Mucosa of rectum (tissue), 2 donors: Measurements from ENCODE around the gene ZNF407.

Experiments used
- H3K27ac ChIP-seq, 2 donors: one replicate each; pipeline ENCODE4 v1.7.0; 2013; ENCODE audit warnings: inconsistent platforms in 2 of 2, low read depth in 2 of 2, low read length in 2 of 2
- H3K27me3 ChIP-seq, 2 donors: one replicate each; pipeline ENCODE4 v1.7.0; 2013; ENCODE audit warnings: low read length in 2 of 2; ENCODE audit not compliant: control insufficient read depth in 2 of 2, insufficient read depth in 2 of 2
- H3K36me3 ChIP-seq, 2 donors: one replicate each; pipeline ENCODE4 v1.7.0; 2013; ENCODE audit warnings: low read length in 2 of 2; ENCODE audit not compliant: control insufficient read depth in 2 of 2, insufficient read depth in 2 of 2
- H3K4me1 ChIP-seq, 2 donors: one replicate each; pipeline ENCODE4 v1.7.0; 2013; ENCODE audit warnings: low read length in 2 of 2, mild to moderate bottlenecking in 1 of 2; ENCODE audit not compliant: control insufficient read depth in 2 of 2, insufficient read depth in 2 of 2
- H3K4me3 ChIP-seq, 2 donors: one replicate each; pipeline ENCODE4 v1.7.0; 2013; ENCODE audit warnings: low read length in 2 of 2
- H3K9ac ChIP-seq, 2 donors: one replicate each; pipeline ENCODE4 v1.7.0; 2013; ENCODE audit warnings: low read length in 2 of 2, low read depth in 1 of 2, mild to moderate bottlenecking in 1 of 2
- H3K9me3 ChIP-seq, 2 donors: one replicate each; pipeline ENCODE4 v1.7.0; 2013; ENCODE audit warnings: low read length in 2 of 2; ENCODE audit not compliant: control insufficient read depth in 2 of 2
- donor health status: healthy.
- donor health status: Normal muscosa, but diverticular disease.

ZNF407 gene

GRCh38 chr18:74791501-74792194 lies 194.0 kb downstream of the ZNF407 start:
- Histone ChIP-seq H3K36me3 (no peaks in the 10 kb centered on the region), H3K27ac (no peak overlapping the region), H3K4me1 (no peaks in the 10 kb centered on the region), H3K9me3 (no peaks in the 10 kb centered on the region), H3K27me3 (no peaks in the 10 kb centered on the region), H3K9ac (no peak overlapping the region), H3K4me3 (no peak overlapping the region)

- Histone ChIP-seq H3K9ac (no peak overlapping the region), H3K4me1 (no peaks in the 10 kb centered on the region), H3K27ac (no peak overlapping the region), H3K27me3 (no peaks in the 10 kb centered on the region), H3K36me3 (no peaks in the 10 kb centered on the region), H3K9me3 (no peaks in the 10 kb centered on the region), H3K4me3 (no peak overlapping the region)
Measured at GRCh38 chr18:74793746-74794145, 196.1 kb downstream of the ZNF407 start.

GRCh38 chr18:74795751-74796150 lies 198.1 kb downstream of the ZNF407 start:
- Histone ChIP-seq H3K9me3 (no peaks in the 10 kb centered on the region), H3K9ac (no peak overlapping the region), H3K27me3 (no peaks in the 10 kb centered on the region), H3K4me1 (no peaks in the 10 kb centered on the region), H3K36me3 (no peaks in the 10 kb centered on the region), H3K27ac (no peak overlapping the region), H3K4me3 (no peak overlapping the region)

- Histone ChIP-seq H3K4me1 (no peaks in the 10 kb centered on the region), H3K27ac (no peak overlapping the region), H3K9ac (no peak overlapping the region), H3K4me3 (no peak overlapping the region), H3K27me3 (no peaks in the 10 kb centered on the region), H3K36me3 (no peaks in the 10 kb centered on the region), H3K9me3 (no peaks in the 10 kb centered on the region)
Measured at GRCh38 chr18:74796211-74796610, 198.5 kb downstream of the ZNF407 start.

GRCh38 chr18:74796841-74797576 lies 199.3 kb downstream of the ZNF407 start:
- Histone ChIP-seq H3K27me3 (no peaks in the 10 kb centered on the region), H3K9ac (no peak overlapping the region), H3K27ac (no peak overlapping the region), H3K4me3 (no peak overlapping the region), H3K9me3 (no peaks in the 10 kb centered on the region), H3K4me1 (no peaks in the 10 kb centered on the region), H3K36me3 (no peaks in the 10 kb centered on the region)

GRCh38 chr18:74797577-74798151 lies 200.0 kb downstream of the ZNF407 start:
- no peak overlapping the region for H3K4me3 ChIP-seq
- H3K9me3 ChIP-seq: no peaks in the 10 kb centered on the region
- no peaks in the 10 kb centered on the region for H3K36me3 ChIP-seq
- no peak overlapping the region for H3K27ac ChIP-seq
- H3K9ac ChIP-seq: no peak overlapping the region
- no peaks in the 10 kb centered on the region for H3K4me1 ChIP-seq
- H3K27me3 ChIP-seq: no peaks in the 10 kb centered on the region

GRCh38 chr18:74799542-74799941 lies 201.9 kb downstream of the ZNF407 start:
- Histone ChIP-seq H3K4me1 (no peaks in the 10 kb centered on the region), H3K27ac (no peak overlapping the region), H3K9me3 (no peaks in the 10 kb centered on the region), H3K36me3 (no peaks in the 10 kb centered on the region), H3K9ac (no peak overlapping the region), H3K27me3 (no peaks in the 10 kb centered on the region), H3K4me3 (no peak overlapping the region)

- H3K27me3 ChIP-seq: no peaks in the 10 kb centered on the region
- H3K4me1 ChIP-seq: peaks cover 0 to 2% of the 10 kb centered on the region in 2 donors
- H3K9ac ChIP-seq: no peak overlapping the region
- no peaks in the 10 kb centered on the region for H3K36me3 ChIP-seq
- no peak overlapping the region for H3K4me3 ChIP-seq
- H3K9me3 ChIP-seq: no peaks in the 10 kb centered on the region
- no peak overlapping the region for H3K27ac ChIP-seq
Measured at GRCh38 chr18:74800098-74800497, 202.4 kb downstream of the ZNF407 start.

GRCh38 chr18:74803117-74803516 lies 205.4 kb downstream of the ZNF407 start:
- Histone ChIP-seq H3K9me3 (no peaks in the 10 kb centered on the region), H3K36me3 (no peaks in the 10 kb centered on the region), H3K27ac (no peak overlapping the region), H3K27me3 (no peaks in the 10 kb centered on the region), H3K9ac (no peak overlapping the region), H3K4me1 (peaks cover 0 to 11% of the 10 kb centered on the region in 2 donors), H3K4me3 (no peak overlapping the region)

GRCh38 chr18:74803769-74804168 lies 206.1 kb downstream of the ZNF407 start:
- Histone ChIP-seq H3K9ac (no peak overlapping the region), H3K36me3 (no peaks in the 10 kb centered on the region), H3K27me3 (no peaks in the 10 kb centered on the region), H3K4me3 (no peak overlapping the region), H3K27ac (no peak overlapping the region), H3K4me1 (peaks cover 0 to 11% of the 10 kb centered on the region in 2 donors), H3K9me3 (no peaks in the 10 kb centered on the region)
